GM21447 (cell line): Measurements from ENCODE around the gene CCBE1.

Experiments used
- ATAC-seq: cut with Tn5 transposase; IDR thresholded peaks from one replicate; pipeline ENCODE4 v1.9.1; 2021; ENCODE audit not compliant: unreplicated experiment

The CCBE1 gene

DNA sequence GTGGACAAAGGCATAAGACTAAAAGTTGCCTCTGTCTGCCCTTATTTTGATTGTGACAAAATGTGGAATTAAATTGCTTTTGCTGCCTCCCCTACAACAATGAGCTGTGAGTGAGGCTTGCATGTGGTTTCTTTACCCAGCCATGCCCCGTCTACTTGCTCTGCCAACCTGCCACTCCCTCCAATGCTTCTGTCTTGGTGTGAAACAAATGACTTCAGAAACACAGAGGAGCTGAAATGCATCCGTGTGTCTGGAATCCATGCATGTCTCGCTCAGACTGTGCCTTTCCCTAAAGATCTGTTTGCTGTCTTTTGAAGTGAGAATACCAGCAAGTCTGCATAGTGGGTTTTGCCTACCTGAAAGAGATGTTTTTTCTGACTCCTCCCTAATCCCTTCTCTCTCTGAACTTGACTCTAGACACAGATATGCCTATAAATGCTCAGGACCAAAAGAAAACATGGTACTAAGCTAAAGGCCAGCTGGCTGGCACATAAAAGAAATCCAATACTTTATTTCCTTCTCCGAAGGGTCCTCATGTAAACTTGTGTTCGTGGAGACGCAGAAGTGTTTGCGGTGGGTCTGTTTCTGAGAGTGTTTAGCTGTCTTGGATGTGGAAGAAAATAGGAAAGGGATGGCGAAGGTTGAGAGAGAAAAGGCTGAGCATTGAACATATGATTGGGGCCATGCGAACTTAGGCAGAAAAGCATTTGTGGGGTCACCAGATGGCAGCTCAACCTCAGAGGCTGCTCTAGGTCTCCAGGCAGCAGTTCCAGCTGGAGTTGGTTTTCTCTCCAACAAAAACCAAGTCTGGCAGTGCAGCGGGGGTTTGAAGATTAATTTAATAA, 120.5 kb downstream of the CCBE1 start:
- ATAC-seq: no peak

GRCh38 chr18:59575995-59576394, 121.2 kb downstream of the CCBE1 start:
- ATAC-seq: no peak

GRCh38 chr18:59573962-59574361, 123.3 kb downstream of the CCBE1 start:
- ATAC-seq: no peak

GRCh38 chr18:59571902-59572301, 125.3 kb downstream of the CCBE1 start:
- no peak for ATAC-seq

- ATAC-seq: no peak
Observed at GRCh38 chr18:59570796-59571195, 126.4 kb downstream of the CCBE1 start.

- ATAC-seq: no peak
Observed at GRCh38 chr18:59570101-59570775, 127.0 kb downstream of the CCBE1 start.

- ATAC-seq: no peak
Observed at GRCh38 chr18:59569390-59569791, 127.8 kb downstream of the CCBE1 start.

DNA sequence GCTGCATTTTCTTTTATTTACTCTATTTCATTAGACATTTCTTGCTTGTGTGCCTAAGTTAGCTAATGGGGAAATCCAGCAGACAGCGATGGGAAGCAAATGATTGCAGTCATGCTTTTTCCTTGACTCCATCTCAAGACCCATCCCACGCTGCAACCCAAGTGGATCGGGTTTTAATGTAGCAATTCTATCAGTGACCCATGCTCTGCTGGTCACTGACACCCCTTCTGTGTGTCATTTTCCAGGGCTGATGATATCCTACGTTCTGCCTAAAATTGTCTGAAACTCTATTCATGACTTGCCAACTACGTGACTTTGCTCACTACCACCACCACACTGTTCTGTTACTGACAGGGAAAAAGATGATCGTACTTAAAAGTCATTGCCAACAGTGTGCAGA, 129.8 kb downstream of the CCBE1 start:
- ATAC-seq: no peak

DNA sequence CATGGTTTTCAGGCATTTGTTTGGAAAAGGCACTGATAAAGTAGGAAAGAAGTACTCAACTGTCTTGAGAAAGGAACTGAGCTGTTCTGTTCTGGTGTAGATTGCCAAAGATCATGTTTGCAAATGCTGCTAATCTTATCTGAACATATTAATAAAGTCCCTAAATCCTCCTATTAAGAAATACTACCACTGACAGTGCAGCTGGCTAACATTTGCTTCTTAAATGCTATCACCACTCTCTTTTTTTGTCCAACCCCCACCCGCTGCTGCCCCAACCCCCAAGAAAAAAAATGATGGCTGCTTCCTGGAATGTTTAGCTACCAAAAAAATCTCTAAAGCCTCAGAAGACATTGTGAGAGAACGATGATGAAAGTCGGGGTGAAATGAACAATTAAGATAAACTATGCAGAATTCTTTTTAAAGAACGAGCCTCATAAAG, 130.7 kb downstream of the CCBE1 start:
- no peak for ATAC-seq

DNA sequence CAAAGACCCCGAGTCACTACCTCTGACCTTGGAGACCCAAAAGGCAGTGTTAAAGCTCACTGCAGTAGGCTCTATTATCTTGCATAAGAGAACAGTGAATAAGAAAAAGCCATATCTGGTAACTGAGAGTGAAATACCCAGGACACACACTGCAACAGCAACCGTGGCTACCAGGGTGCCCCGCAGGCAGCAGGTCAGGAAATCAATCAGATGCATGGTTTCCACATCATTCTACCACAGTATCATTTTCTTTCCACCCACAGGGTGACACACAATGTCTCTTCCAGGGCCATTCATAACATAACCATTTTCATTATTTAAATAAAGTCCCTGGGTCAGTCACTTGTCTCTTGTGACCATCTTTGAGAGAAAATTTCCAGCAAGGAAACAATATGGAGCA, 131.3 kb downstream of the CCBE1 start:
- no peak for ATAC-seq

DNA sequence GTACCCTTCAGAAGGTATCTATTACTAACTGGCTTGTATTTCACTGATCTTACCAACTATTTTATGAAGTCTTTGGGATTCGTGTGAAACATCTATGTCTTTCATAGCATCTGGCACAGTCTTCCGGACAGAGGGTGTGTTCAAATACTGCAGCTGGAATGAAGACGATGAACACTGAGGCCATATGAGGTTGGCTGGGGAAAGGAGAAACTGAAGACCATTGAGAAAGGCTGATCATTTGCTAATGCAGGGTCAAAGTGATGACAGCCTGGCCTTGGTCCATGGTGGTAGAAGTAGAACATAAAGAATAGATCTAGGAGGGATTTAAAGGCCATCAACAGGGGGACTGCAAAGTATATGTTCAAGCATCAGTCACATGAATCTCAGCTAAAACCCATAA, 132.7 kb downstream of the CCBE1 start:
- ATAC-seq: no peak

DNA sequence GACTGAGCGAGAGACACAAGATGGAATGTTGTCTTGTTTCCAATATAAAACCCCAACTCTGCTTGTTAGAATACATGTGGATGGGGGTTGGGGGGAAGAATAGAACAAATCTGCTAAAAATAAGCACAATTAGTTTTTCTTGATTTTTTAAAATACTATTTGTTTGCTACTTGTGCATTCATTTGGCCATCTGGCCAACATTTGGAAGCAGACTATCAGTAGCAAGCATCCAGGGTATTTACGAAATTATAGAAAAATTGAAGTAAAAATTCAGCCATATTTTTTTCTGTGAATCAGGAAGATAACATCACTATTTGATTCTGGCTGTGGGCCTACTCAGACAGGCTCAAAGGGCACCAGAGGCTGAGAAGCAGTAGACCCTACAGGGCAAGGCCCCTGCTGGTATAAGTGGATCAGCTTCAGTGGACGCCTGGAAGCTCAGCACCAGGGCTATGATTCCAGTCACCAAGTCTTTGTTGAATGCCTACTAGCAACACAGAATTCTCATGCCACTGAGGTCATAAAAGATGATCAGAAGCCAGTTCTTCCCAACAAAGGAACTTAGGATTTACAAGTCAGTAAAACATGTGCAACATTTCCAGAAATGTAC, 133.9 kb downstream of the CCBE1 start:
- ATAC-seq: no peak

DNA sequence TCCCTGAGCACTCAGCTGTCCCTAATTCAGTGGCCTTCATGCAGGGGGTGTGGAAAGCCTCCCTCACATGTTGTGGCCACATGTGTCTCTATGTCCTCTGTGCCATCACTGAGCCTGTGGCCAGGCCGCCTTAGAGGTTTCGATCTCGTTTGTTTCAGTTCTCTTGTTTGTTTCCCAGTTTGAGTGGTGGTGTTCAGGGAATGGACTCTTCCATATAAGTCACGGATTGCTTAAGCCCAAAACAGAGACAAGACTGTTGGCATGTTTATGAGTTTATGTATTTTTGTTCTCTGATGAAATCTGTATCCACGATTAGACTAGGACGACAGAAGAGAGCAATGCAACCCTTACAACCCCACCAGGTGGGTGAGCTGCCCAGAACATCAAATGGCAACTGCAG, 134.5 kb downstream of the CCBE1 start:
- no peak for ATAC-seq

DNA sequence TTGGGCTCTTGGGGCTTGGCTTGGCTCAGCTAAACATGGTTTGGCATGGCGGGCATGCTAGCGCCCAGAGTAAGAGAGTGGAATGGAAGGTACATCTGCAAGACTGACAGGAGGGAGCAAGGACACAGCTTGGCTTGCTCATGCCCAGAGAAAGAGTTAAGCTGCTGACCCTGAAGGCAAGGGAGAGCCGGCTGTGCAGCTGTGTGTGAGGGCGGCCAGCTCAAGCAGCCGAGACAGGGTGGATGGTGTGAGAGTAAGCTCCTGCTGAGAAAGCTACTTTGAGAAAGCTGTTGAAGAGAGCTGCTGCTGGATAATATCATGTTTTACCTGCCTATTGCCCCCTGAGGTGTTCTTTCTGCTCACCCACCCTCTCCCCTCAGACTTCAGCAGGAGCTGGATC, 135.6 kb downstream of the CCBE1 start:
- no peak for ATAC-seq

DNA sequence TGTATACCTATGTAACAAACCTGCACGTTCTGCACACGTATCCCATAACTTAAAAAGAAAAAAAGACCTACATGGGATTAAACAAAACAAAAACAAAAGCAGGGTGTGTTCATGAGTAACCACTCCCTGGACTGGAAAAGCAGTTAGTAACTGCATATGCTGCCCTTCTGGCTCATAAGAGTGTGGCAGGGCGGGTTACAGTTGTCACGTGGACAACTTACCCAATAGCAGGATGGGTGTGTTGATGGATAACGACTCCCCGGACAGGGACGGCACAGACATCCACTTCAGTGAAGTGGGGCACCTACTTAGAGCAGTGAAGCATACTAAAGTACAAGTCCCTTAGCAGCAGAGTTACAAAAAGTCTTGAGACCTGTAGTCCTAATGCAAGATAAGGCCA, 136.7 kb downstream of the CCBE1 start:
- no peak for ATAC-seq

GRCh38 chr18:59559528-59559927, 137.7 kb downstream of the CCBE1 start:
- ATAC-seq: no peak

DNA sequence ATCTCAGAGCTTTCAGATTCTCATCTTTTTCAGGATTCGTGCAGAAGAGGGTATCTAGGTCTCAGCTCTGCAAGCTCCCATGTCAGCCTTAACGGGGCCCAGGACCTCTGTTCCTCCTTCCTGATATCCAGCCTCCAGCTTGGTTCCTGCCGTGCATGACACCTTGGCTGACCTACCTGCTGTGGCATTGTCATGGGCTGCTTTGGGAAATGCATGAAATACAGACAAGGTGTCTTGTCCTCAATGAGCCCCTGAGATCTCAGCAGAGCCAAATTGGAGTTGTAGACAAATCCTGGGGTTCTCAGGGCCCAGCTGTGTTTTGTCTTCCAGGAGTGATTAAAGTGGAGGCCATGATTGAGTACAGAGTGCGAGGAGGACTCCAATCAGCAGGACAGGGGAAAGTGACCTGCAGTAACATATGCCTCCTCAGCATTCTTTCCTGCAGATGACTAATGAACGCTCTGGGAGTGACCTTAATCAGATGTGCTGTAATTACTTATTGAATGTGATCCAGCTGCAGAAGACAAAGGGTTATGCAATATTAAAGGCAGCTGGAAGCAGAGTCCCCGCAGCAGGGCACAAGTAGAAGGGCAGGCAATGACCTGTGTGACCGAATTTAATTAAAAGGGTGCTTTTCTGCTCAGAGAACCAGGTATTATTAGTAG, 141.1 kb downstream of the CCBE1 start:
- no peak for ATAC-seq

- no peak for ATAC-seq
Observed at GRCh38 chr18:59554796-59555335, 142.4 kb downstream of the CCBE1 start.

DNA sequence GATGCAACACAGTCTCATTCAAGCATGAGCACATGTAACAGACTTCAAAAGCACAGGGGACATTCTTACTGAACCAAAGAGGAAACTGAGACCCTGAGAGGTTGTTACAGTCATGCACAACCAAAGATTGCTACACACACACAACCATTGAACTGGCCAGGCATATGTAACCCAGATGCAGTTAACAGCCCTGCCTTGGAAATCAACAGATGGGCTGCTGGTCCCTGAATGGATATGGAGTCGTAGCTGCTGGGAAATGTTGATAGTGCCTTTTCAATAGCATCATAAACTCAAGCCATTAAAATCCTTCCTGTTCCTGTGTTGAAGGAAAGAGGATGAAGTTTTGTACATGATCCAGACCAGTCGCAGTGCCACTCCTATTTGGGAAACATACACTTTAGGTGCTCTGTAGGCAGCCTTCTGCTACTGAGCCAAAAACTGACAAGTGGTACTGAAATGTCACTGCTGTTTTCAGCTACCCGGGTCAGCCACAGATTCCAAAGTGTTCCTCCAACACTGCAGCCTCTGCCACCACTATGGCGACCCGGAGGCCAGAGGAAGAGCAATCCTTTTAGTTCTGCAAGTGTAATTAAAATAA, 143.9 kb downstream of the CCBE1 start:
- ATAC-seq: no peak

GRCh38 chr18:59551902-59552635, 145.2 kb downstream of the CCBE1 start:
- no peak for ATAC-seq
